Measurements from ENCODE around the gene TMEM9.

TMEM9 gene

DNA sequence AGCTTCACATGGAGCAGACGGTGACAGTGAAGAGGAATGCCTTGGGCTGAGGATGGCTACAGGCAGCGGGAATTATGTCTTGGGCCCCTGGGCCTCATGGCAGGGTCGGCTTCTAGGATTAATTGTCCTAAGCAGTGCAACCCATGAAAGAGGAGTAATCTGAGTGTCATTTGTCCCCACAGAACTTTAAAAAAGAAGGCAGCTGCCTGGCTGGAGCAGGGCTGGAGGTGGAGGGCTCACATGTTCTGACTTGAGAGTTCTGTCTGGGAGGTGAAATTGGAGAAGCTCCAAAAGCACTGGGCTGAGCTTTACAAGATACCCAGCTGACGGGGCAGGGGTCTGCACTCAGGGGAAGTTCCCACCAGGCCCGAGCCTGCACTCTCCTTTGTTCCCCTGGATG lies 64.7 kb downstream of the TMEM9 start (continued):
- TF ChIP-seq, protein P1, sequence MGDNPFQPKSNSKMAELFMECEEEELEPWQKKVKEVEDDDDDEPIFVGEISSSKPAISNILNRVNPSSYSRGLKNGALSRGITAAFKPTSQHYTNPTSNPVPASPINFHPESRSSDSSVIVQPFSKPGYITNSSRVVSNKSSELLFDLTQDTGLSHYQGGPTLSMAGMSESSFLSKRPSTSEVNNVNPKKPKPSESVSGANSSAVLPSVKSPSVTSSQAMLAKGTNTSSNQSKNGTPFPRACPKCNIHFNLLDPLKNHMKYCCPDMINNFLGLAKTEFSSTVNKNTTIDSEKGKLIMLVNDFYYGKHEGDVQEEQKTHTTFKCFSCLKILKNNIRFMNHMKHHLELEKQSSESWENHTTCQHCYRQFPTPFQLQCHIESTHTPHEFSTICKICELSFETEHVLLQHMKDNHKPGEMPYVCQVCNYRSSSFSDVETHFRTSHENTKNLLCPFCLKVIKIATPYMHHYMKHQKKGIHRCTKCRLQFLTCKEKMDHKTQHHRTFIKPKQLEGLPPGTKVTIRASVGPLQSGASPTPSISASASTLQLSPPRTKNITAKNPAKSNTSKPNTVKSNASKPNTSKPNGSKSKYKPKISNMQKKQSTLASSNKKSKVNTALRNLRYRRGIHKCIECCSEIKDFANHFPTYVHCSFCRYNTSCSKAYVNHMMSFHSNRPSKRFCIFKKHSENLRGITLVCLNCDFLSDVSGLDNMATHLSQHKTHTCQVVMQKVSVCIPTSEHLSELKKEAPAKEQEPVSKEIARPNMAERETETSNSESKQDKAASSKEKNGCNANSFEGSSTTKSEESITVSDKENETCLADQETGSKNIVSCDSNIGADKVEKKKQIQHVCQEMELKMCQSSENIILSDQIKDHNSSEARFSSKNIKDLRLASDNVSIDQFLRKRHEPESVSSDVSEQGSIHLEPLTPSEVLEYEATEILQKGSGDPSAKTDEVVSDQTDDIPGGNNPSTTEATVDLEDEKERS (tag by site-specific recombination; IDR thresholded peaks at IDR 0.05), result no peak
- no peak for TF ChIP-seq ZNF214 (tag by site-specific recombination; IDR thresholded peaks at IDR 0.05; ENCODE audit: borderline replicate concordance)
- no peak for TF ChIP-seq ZNF677 (tag by site-specific recombination; IDR thresholded peaks at IDR 0.05)
- TF ChIP-seq ZNF366 (tag by site-specific recombination; conservative IDR thresholded peaks at IDR 0.05), result no peak
- no peak for TF ChIP-seq ZNF133 (tag by site-specific recombination; IDR thresholded peaks at IDR 0.05)
- TF ChIP-seq, protein P2, sequence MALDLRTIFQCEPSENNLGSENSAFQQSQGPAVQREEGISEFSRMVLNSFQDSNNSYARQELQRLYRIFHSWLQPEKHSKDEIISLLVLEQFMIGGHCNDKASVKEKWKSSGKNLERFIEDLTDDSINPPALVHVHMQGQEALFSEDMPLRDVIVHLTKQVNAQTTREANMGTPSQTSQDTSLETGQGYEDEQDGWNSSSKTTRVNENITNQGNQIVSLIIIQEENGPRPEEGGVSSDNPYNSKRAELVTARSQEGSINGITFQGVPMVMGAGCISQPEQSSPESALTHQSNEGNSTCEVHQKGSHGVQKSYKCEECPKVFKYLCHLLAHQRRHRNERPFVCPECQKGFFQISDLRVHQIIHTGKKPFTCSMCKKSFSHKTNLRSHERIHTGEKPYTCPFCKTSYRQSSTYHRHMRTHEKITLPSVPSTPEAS (tag by site-specific recombination; IDR thresholded peaks at IDR 0.05), result no peak
- TF ChIP-seq, protein P3, sequence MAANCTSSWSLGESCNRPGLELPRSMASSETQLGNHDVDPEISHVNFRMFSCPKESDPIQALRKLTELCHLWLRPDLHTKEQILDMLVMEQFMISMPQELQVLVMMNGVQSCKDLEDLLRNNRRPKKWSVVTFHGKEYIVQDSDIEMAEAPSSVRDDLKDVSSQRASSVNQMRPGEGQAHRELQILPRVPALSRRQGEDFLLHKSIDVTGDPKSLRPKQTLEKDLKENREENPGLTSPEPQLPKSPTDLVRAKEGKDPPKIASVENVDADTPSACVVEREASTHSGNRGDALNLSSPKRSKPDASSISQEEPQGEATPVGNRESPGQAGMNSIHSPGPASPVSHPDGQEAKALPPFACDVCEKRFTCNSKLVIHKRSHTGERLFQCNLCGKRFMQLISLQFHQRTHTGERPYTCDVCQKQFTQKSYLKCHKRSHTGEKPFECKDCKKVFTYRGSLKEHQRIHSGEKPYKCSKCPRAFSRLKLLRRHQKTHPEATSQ (tag by site-specific recombination; IDR thresholded peaks at IDR 0.05), result no peak
- TF ChIP-seq ZNF37A (tag by site-specific recombination; IDR thresholded peaks at IDR 0.05), result no peak

DNA sequence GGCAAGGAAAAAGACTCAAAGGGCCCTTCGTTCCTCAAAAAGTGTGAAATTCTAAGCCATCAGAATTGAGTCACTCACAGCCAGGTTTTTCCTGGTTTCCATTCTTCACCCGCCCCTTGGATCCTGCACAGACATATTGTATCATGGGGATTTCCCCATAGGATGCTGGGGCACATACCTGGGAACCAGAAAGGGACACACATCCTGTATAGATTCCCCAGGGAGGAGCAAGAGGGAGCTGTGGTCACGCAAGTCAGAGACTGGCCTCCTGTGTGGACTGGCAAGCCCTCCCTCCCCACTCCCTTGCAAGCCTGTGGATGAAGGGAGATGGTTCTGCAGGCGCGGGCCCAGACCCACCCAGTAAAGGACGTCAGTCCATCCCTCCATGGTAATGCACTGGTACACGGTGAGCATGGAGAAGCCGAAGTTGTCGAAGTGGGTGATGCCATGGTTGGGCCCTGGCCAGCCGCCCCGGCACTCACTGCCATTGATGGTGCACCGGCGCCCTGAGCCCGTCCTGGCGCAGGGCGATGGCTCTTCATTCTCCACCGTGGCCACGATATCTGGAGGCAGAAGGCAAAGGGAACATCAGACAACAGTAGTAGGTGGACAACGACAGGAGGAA lies 65.3 kb downstream of the TMEM9 start:
- ChIA-PET CTCF (interaction anchor here (1.4 kb wide), 1 partner anchor 31 kb away, joined by 5 read pairs; no protein-coding TSS in a partner anchor), POLR2A (no interaction called here)
- TF ChIP-seq ZNF423 (tag by site-specific recombination; IDR thresholded peaks at IDR 0.05) (no peak), ZNF701 (tag by site-specific recombination; IDR thresholded peaks at IDR 0.05) (no peak), ZBTB1 (tag by site-specific recombination; IDR thresholded peaks at IDR 0.05) (no peak), OVOL3 (tag by site-specific recombination; IDR thresholded peaks at IDR 0.05) (no peak), ZNF549 (tag by site-specific recombination; IDR thresholded peaks at IDR 0.05) (no peak), YY1 (tag by site-specific recombination; IDR thresholded peaks at IDR 0.05) (no peak), KLF8 (tag by site-specific recombination; IDR thresholded peaks at IDR 0.05) (no peak), ZSCAN30 (tag by site-specific recombination; IDR thresholded peaks at IDR 0.05) (no peak), ZNF221 (tag by site-specific recombination; IDR thresholded peaks at IDR 0.05; ENCODE audit: borderline replicate concordance) (no peak), ZNF561 (tag by site-specific recombination; IDR thresholded peaks at IDR 0.05; ENCODE audit: borderline replicate concordance) (no peak), ZNF530 (tag by site-specific recombination; IDR thresholded peaks at IDR 0.05; ENCODE audit: low read depth) (no peak), RBAK (tag by site-specific recombination; IDR thresholded peaks at IDR 0.05) (no peak), ZFP37 (tag by site-specific recombination; IDR thresholded peaks at IDR 0.05) (no peak), ZNF624 (tag by site-specific recombination; IDR thresholded peaks at IDR 0.05) (no peak), ZNF391 (tag by site-specific recombination; IDR thresholded peaks at IDR 0.05; ENCODE audit: borderline replicate concordance, low read depth) (no peak), ZNF654 (tag by site-specific recombination; IDR thresholded peaks at IDR 0.05; ENCODE audit: low read depth) (no peak)
- TF ChIP-seq, protein P4, sequence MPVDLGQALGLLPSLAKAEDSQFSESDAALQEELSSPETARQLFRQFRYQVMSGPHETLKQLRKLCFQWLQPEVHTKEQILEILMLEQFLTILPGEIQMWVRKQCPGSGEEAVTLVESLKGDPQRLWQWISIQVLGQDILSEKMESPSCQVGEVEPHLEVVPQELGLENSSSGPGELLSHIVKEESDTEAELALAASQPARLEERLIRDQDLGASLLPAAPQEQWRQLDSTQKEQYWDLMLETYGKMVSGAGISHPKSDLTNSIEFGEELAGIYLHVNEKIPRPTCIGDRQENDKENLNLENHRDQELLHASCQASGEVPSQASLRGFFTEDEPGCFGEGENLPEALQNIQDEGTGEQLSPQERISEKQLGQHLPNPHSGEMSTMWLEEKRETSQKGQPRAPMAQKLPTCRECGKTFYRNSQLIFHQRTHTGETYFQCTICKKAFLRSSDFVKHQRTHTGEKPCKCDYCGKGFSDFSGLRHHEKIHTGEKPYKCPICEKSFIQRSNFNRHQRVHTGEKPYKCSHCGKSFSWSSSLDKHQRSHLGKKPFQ (tag by site-specific recombination; IDR thresholded peaks at IDR 0.05), result no peak
- TF ChIP-seq, protein P5, sequence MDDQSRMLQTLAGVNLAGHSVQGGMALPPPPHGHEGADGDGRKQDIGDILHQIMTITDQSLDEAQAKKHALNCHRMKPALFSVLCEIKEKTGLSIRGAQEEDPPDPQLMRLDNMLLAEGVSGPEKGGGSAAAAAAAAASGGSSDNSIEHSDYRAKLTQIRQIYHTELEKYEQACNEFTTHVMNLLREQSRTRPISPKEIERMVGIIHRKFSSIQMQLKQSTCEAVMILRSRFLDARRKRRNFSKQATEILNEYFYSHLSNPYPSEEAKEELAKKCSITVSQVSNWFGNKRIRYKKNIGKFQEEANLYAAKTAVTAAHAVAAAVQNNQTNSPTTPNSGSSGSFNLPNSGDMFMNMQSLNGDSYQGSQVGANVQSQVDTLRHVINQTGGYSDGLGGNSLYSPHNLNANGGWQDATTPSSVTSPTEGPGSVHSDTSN (CRISPR knock-in tag; IDR thresholded peaks at IDR 0.05), result no peak
- Histone ChIP-seq H3K4me3 (ENCODE audit: low read depth, low read length) (no peak overlapping the region), H3K36me3 (ENCODE audit: control insufficient read depth in 2 of 2, insufficient read depth in 1 of 2, low read length in 2 of 2) (no peaks in the 10 kb centered on the region), H3K9me3 (ENCODE audit: control insufficient read depth, insufficient read depth, low read depth, low read length) (no peaks in the 10 kb centered on the region), H3K27ac (ENCODE audit: extremely low read depth, low read depth, low read length) (no peak overlapping the region), H3K4me1 (ENCODE audit: control insufficient read depth, insufficient read depth, low read length) (no peaks in the 10 kb centered on the region)

All from HEK293 (cell line).